Mesenchymal stem cell (in vitro differentiated cells and primary cell): ENCODE measurements around the gene HNF1B.
A peak's percentile ranks its signal among the peaks of the same experiment; 100 is the strongest.

Source experiments
- DNase-seq: peaks from one replicate; pipeline ENCODE4 v3.0.0-alpha.2; 2013
- H2AFZ ChIP-seq: one replicate; pipeline ENCODE4 v1.6.1; 2013; ENCODE audit warnings: low read depth, mild to moderate bottlenecking, control low read depth, inconsistent platforms, low read length, moderate library complexity
- H2AK5ac ChIP-seq: 2 replicates; pipeline ENCODE4 v1.6.1; 2013; ENCODE audit warnings: low read length, moderate library complexity, mild to moderate bottlenecking, inconsistent platforms; ENCODE audit not compliant: severe bottlenecking
- H2BK120ac ChIP-seq: one replicate; pipeline ENCODE4 v1.6.1; 2013; ENCODE audit warnings: low read depth, mild to moderate bottlenecking, inconsistent platforms, low read length, moderate library complexity
- H2BK12ac ChIP-seq, 2 experiments: one replicate each; pipeline ENCODE4 v1.6.1; 2013; ENCODE audit warnings: inconsistent platforms in 2 of 2, low read length in 2 of 2, mild to moderate bottlenecking in 2 of 2, moderate library complexity in 2 of 2, control low read depth in 1 of 2
- H2BK15ac ChIP-seq: one replicate; pipeline ENCODE4 v1.6.1; 2013; ENCODE audit warnings: mild to moderate bottlenecking, low read depth, inconsistent platforms; ENCODE audit not compliant: poor library complexity, severe bottlenecking
- H2BK5ac ChIP-seq: 2 replicates; pipeline ENCODE4 v1.6.1; 2013; ENCODE audit warnings: low read depth, mild to moderate bottlenecking, low read length, control low read depth, inconsistent platforms; ENCODE audit not compliant: poor library complexity, severe bottlenecking
- H3K14ac ChIP-seq, 2 experiments: one replicate each; pipeline ENCODE4 v1.6.1; 2013; ENCODE audit warnings: inconsistent platforms in 2 of 2, low read length in 2 of 2, control low read depth in 1 of 2, mild to moderate bottlenecking in 1 of 2, moderate library complexity in 1 of 2
- H3K18ac ChIP-seq, 2 experiments: one replicate each; pipeline ENCODE4 v1.6.1; 2013; ENCODE audit warnings: inconsistent platforms in 2 of 2, low read length in 2 of 2, control low read depth in 1 of 2, low read depth in 1 of 2, mild to moderate bottlenecking in 1 of 2
- H3K23ac ChIP-seq, 2 experiments: one replicate each; pipeline ENCODE4 v1.6.1; 2013; ENCODE audit warnings: inconsistent platforms in 2 of 2, low read length in 2 of 2, mild to moderate bottlenecking in 2 of 2, moderate library complexity in 2 of 2, control low read depth in 1 of 2
- H3K27ac ChIP-seq: 2 replicates; pipeline ENCODE4 v1.5.1; 2013; ENCODE audit warnings: mild to moderate bottlenecking, moderate library complexity, low read length, control low read depth, inconsistent platforms; ENCODE audit not compliant: poor library complexity, severe bottlenecking
- H3K27me3 ChIP-seq, 2 experiments: 2 replicates each; pipeline versions ENCODE4 v1.6.1 to v1.7.0; 2013; ENCODE audit warnings: low read length in 2 of 2, mild to moderate bottlenecking in 2 of 2, moderate library complexity in 2 of 2, control low read depth in 1 of 2, inconsistent platforms in 1 of 2; ENCODE audit not compliant: control insufficient read depth in 1 of 2, insufficient read depth in 1 of 2
- H3K36me3 ChIP-seq, 2 experiments: 2 replicates each; pipeline versions ENCODE4 v1.6.1 to v1.7.0; 2013; ENCODE audit warnings: low read length in 2 of 2, control low read depth in 1 of 2, inconsistent platforms in 1 of 2, low read depth in 1 of 2, mild to moderate bottlenecking in 1 of 2; ENCODE audit not compliant: insufficient read depth in 2 of 2, control insufficient read depth in 1 of 2
- H3K4ac ChIP-seq, 2 experiments: one replicate each; pipeline ENCODE4 v1.6.1; 2013; ENCODE audit warnings: inconsistent platforms in 2 of 2, low read length in 2 of 2, mild to moderate bottlenecking in 2 of 2, moderate library complexity in 2 of 2, control low read depth in 1 of 2, low read depth in 1 of 2
- H3K4me1 ChIP-seq: 2 replicates; pipeline ENCODE4 v1.6.1; 2013; ENCODE audit warnings: low read depth, low read length, control low read depth; ENCODE audit not compliant: control insufficient read depth, insufficient read depth
- H3K4me2 ChIP-seq: 2 replicates; pipeline ENCODE4 v1.6.1; 2013; ENCODE audit warnings: low read length, mild to moderate bottlenecking, inconsistent platforms; ENCODE audit not compliant: poor library complexity, severe bottlenecking
- H3K4me3 ChIP-seq, 2 experiments: 2 replicates each; pipeline versions ENCODE4 v1.5.1 to v1.7.0; 2013; ENCODE audit warnings: low read length in 2 of 2, mild to moderate bottlenecking in 2 of 2, control low read depth in 1 of 2, low read depth in 1 of 2; ENCODE audit not compliant: insufficient read depth in 1 of 2
- H3K79me1 ChIP-seq: replicated peaks from 2 replicates; pipeline ENCODE4 v1.6.1; 2013; ENCODE audit warnings: mild to moderate bottlenecking, control low read depth, low read length, inconsistent platforms; ENCODE audit not compliant: poor library complexity, severe bottlenecking
- H3K9ac ChIP-seq: 2 replicates; pipeline ENCODE4 v1.7.0; 2013; ENCODE audit warnings: mild to moderate bottlenecking, low read length, moderate library complexity
- H3K9me3 ChIP-seq: 2 replicates; pipeline ENCODE4 v1.7.0; 2013; ENCODE audit warnings: mild to moderate bottlenecking, low read length; ENCODE audit not compliant: control insufficient read depth
- H4K8ac ChIP-seq: one replicate; pipeline ENCODE4 v1.6.1; 2013; ENCODE audit warnings: inconsistent platforms, mild to moderate bottlenecking, low read length, moderate library complexity
- H4K91ac ChIP-seq: one replicate; pipeline ENCODE4 v1.6.1; 2013; ENCODE audit warnings: mild to moderate bottlenecking, low read length, inconsistent platforms
- whole genome bisulfite sequencing: methylation state at CpG from one replicate; pipeline ENCODE4 v1.1.7; 2013; ENCODE audit warnings: mixed read lengths; 5-methylcytosine and 5-hydroxymethylcytosine counted together

The HNF1B gene

GRCh38 chr17:37737081-37737480 is 7.8 kb downstream of the HNF1B start:
- Histone ChIP-seq H4K8ac (no peak overlapping the region), H2BK15ac (no peak overlapping the region), H3K4me2 (no peak overlapping the region)

GRCh38 chr17:37736428-37736827 is 8.4 kb downstream of the HNF1B start:
- peaks cover 0 to 80% of the 10 kb centered on the region in 2 experiments for H3K27me3 ChIP-seq
- H3K4me2 ChIP-seq: no peak overlapping the region
- H2BK5ac ChIP-seq: no peak overlapping the region
- no peak overlapping the region for H3K14ac ChIP-seq
- no peak overlapping the region for H4K91ac ChIP-seq
- no peak overlapping the region for H3K4ac ChIP-seq
- H3K4me1 ChIP-seq: peaks cover 22% of the 10 kb centered on the region
- no peak overlapping the region for H2BK120ac ChIP-seq
- no peaks in the 10 kb centered on the region for H3K79me1 ChIP-seq
- no peak overlapping the region for H2AK5ac ChIP-seq
- 91% methylated on average over 5 of the region's 6 CpGs for WGBS
- no peak overlapping the region for H3K4me3 ChIP-seq
- no peak overlapping the region for H3K9ac ChIP-seq
- no peak overlapping the region for H2BK15ac ChIP-seq
- peaks cover 0 to 43% of the 10 kb centered on the region in 2 experiments for H3K36me3 ChIP-seq
- no peaks in the 10 kb centered on the region for H3K9me3 ChIP-seq
- no peak overlapping the region for H3K23ac ChIP-seq
- H4K8ac ChIP-seq: no peak overlapping the region
- H3K27ac ChIP-seq: no peak overlapping the region
- H2AFZ ChIP-seq: no peak overlapping the region
- H2BK12ac ChIP-seq: no peak overlapping the region
- DNase-seq: no peak
- H3K18ac ChIP-seq: no peak overlapping the region

More at GRCh38 chr17:37737081-37737480, 7.8 kb downstream of the HNF1B start:
- Histone ChIP-seq H3K4ac (no peak overlapping the region), H3K4me1 (peaks cover 17% of the 10 kb centered on the region), H2AK5ac (no peak overlapping the region), H3K27ac (no peak overlapping the region), H3K18ac (no peak overlapping the region), H3K4me3 (no peak overlapping the region), H3K23ac (no peak overlapping the region), H4K91ac (no peak overlapping the region), H3K14ac (no peak overlapping the region), H2BK5ac (no peak overlapping the region), H3K9me3 (no peaks in the 10 kb centered on the region), H2BK12ac (no peak overlapping the region), H3K27me3 (peaks cover 0 to 82% of the 10 kb centered on the region in 2 experiments), H3K36me3 (peaks cover 0 to 39% of the 10 kb centered on the region in 2 experiments), H3K9ac (no peak overlapping the region), H2AFZ (no peak overlapping the region), H2BK120ac (no peak overlapping the region), H3K79me1 (no peaks in the 10 kb centered on the region)
- no peak for DNase-seq
- 87% methylated on average over 1 of the region's 1 CpG for WGBS

GRCh38 chr17:37735165-37735564 is 9.7 kb downstream of the HNF1B start:
- Histone ChIP-seq H3K79me1 (no peaks in the 10 kb centered on the region), H2AK5ac (no peak overlapping the region), H3K23ac (no peak overlapping the region), H2BK12ac (no peak overlapping the region), H3K4me2 (no peak overlapping the region), H2BK15ac (no peak overlapping the region), H3K4me1 (peaks cover 33% of the 10 kb centered on the region), H3K4ac (no peak overlapping the region), H3K9me3 (no peaks in the 10 kb centered on the region), H4K8ac (no peak overlapping the region), H3K27ac (peak overlapping the region; percentile 2), H3K27me3 (peaks cover 0 to 80% of the 10 kb centered on the region in 2 experiments), H3K18ac (no peak overlapping the region), H2BK5ac (no peak overlapping the region), H3K4me3 (no peak overlapping the region), H2AFZ (no peak overlapping the region), H4K91ac (no peak overlapping the region), H3K9ac (no peak overlapping the region), H3K36me3 (peaks cover 0 to 55% of the 10 kb centered on the region in 2 experiments), H3K14ac (no peak overlapping the region), H2BK120ac (no peak overlapping the region)
- no peak for DNase-seq
- WGBS: 46% methylated on average over 4 of the region's 4 CpGs

GRCh38 chr17:37732316-37732715 is 12.5 kb downstream of the HNF1B start:
- Histone ChIP-seq H2BK5ac (no peak overlapping the region), H2BK15ac (no peak overlapping the region), H3K4me1 (peaks cover 40% of the 10 kb centered on the region), H3K36me3 (peaks cover 0 to 73% of the 10 kb centered on the region in 2 experiments), H3K9me3 (no peaks in the 10 kb centered on the region), H3K4me2 (no peak overlapping the region), H2AK5ac (no peak overlapping the region), H3K4ac (no peak overlapping the region), H2AFZ (no peak overlapping the region), H4K8ac (no peak overlapping the region), H2BK120ac (no peak overlapping the region), H3K79me1 (no peaks in the 10 kb centered on the region), H3K27me3 (peaks cover 0 to 75% of the 10 kb centered on the region in 2 experiments), H3K4me3 (no peak overlapping the region), H3K27ac (peak overlapping the region; percentile 49), H4K91ac (no peak overlapping the region), H3K9ac (no peak overlapping the region), H3K23ac (no peak overlapping the region), H3K14ac (no peak overlapping the region), H3K18ac (no peak overlapping the region), H2BK12ac (no peak overlapping the region)
- DNase-seq: no peak
- 81% methylated on average over 4 of the region's 4 CpGs for WGBS
